Measurements from ENCODE around the gene TCERG1. TPM values are rescaled to one million over a fixed set of nuclear protein-coding genes. Genes with fewer than 3 reads are reported as not detected.

The TCERG1 gene
- total and polyA plus RNA-seq, 9 of the 15 experiments (the other 6 are each of a cell fraction or from before 2014, with no cell fraction given), result 50.3 to 148 (median 119) TPM

DNA sequence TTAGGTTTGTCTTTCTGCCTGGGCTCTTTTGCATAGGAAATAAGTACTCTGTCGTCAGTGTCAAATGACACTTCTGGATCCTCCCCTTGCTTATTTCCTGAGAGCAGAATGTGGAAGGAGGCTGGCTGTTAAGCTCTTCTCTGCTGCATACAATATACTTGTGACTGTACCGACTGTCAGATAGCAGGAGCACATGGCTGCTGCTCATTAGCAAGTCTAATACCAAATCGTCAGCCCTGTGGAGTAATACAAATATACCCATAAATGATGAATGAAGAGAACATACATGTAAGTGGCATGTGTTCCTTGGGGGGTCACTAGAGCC lies 69.0 kb downstream of the TCERG1 start, which contains the start of gene GPR151:
Gene GPR151 (minus strand): TSS at position 40 of the 325 bp plus-strand sequence. CDS start 77 bp downstream, outside the sequence.
- Histone ChIP-seq H4K20me1 (replicated peaks; ENCODE audit: control insufficient read depth, insufficient read depth, low read length) (no peaks in the 10 kb centered on the region), H3K79me2 (ENCODE audit: control insufficient read depth, insufficient read depth, low read length) (no peaks in the 10 kb centered on the region), H3K9ac (ENCODE audit: insufficient read depth in 1 of 2, low read depth in 2 of 2, low read length in 2 of 2) (no peak within 1 kb of the TSS), H3K4me1 (replicated peaks in 1 of 2; ENCODE audit: control insufficient read depth in 2 of 2, insufficient read depth in 2 of 2, low read length in 2 of 2) (no peaks in the 10 kb centered on the region; a peak in 1 of 5 replicates), H3K36me3 (ENCODE audit: control insufficient read depth, insufficient read depth, low read length) (peaks cover 14% of the 10 kb centered on the region; the same call in 2 of the 3 replicates), H3K27me3 (ENCODE audit: control insufficient read depth in 2 of 2, insufficient read depth in 2 of 2, low read length in 2 of 2) (no peaks in the 10 kb centered on the region; a peak in 1 of 5 replicates), H3K27ac (ENCODE audit: extremely low read depth, low read depth, low read length) (no peak within 1 kb of the TSS), H3K9me1 (ENCODE audit: control insufficient read depth, insufficient read depth, low read length) (no peaks in the 10 kb centered on the region), H2AFZ (ENCODE audit: low read depth, low read length) (no peak within 1 kb of the TSS), H3K9me3 (replicated peaks; ENCODE audit: control insufficient read depth, insufficient read depth, low read depth, low read length) (no peaks in the 10 kb centered on the region), H3K4me2 (ENCODE audit: insufficient read depth, low read length) (no peak within 1 kb of the TSS), H3K4me3 (no peak within 1 kb of the TSS)
- intact Hi-C loops (cut with micrococcal nuclease) (no loop called here), in situ Hi-C loops (cut with MboI) (no loop called here)
- ATAC-seq (peak; percentile 53), DNase-seq (ENCODE audit: extremely low read depth in 1 of 4, low spot score in 3 of 4) (peak in 1 of 4 experiments; percentile 8), FAIRE-seq (no peak)
- ChIA-PET CTCF (ENCODE audit: low intra/inter-chr PET ratio) (no interaction called here), POLR2A (interaction anchor here (0.6 to 1.2 kb wide), 3 partner anchors 24 to 729 kb away, joined by 3 to 6 read pairs (median 4); no protein-coding TSS in a partner anchor)
- WGBS (ENCODE audit: insufficient coverage, low coverage, missing lambda C conversion rate), result 5% methylated on average over 3 of the region's 3 CpGs
- no TSS peak for BruUV-seq (replicated peaks)
- no peak for TF ChIP-seq SLC30A9 (CRISPR knock-in tag; IDR thresholded peaks at IDR 0.05)
- no peak for TF ChIP-seq ATF3 (IDR thresholded peaks at IDR 0.05)
- no peak for TF ChIP-seq ATF3 (CRISPR knock-in tag; conservative IDR thresholded peaks at IDR 0.05)
- TF ChIP-seq SIN3A (IDR thresholded peaks at IDR 0.05; ENCODE audit: borderline replicate concordance in 2 of 2, control insufficient read depth in 1 of 2, low read depth in 2 of 2, low read length in 2 of 2), result no peak
- TF ChIP-seq, protein P1, sequence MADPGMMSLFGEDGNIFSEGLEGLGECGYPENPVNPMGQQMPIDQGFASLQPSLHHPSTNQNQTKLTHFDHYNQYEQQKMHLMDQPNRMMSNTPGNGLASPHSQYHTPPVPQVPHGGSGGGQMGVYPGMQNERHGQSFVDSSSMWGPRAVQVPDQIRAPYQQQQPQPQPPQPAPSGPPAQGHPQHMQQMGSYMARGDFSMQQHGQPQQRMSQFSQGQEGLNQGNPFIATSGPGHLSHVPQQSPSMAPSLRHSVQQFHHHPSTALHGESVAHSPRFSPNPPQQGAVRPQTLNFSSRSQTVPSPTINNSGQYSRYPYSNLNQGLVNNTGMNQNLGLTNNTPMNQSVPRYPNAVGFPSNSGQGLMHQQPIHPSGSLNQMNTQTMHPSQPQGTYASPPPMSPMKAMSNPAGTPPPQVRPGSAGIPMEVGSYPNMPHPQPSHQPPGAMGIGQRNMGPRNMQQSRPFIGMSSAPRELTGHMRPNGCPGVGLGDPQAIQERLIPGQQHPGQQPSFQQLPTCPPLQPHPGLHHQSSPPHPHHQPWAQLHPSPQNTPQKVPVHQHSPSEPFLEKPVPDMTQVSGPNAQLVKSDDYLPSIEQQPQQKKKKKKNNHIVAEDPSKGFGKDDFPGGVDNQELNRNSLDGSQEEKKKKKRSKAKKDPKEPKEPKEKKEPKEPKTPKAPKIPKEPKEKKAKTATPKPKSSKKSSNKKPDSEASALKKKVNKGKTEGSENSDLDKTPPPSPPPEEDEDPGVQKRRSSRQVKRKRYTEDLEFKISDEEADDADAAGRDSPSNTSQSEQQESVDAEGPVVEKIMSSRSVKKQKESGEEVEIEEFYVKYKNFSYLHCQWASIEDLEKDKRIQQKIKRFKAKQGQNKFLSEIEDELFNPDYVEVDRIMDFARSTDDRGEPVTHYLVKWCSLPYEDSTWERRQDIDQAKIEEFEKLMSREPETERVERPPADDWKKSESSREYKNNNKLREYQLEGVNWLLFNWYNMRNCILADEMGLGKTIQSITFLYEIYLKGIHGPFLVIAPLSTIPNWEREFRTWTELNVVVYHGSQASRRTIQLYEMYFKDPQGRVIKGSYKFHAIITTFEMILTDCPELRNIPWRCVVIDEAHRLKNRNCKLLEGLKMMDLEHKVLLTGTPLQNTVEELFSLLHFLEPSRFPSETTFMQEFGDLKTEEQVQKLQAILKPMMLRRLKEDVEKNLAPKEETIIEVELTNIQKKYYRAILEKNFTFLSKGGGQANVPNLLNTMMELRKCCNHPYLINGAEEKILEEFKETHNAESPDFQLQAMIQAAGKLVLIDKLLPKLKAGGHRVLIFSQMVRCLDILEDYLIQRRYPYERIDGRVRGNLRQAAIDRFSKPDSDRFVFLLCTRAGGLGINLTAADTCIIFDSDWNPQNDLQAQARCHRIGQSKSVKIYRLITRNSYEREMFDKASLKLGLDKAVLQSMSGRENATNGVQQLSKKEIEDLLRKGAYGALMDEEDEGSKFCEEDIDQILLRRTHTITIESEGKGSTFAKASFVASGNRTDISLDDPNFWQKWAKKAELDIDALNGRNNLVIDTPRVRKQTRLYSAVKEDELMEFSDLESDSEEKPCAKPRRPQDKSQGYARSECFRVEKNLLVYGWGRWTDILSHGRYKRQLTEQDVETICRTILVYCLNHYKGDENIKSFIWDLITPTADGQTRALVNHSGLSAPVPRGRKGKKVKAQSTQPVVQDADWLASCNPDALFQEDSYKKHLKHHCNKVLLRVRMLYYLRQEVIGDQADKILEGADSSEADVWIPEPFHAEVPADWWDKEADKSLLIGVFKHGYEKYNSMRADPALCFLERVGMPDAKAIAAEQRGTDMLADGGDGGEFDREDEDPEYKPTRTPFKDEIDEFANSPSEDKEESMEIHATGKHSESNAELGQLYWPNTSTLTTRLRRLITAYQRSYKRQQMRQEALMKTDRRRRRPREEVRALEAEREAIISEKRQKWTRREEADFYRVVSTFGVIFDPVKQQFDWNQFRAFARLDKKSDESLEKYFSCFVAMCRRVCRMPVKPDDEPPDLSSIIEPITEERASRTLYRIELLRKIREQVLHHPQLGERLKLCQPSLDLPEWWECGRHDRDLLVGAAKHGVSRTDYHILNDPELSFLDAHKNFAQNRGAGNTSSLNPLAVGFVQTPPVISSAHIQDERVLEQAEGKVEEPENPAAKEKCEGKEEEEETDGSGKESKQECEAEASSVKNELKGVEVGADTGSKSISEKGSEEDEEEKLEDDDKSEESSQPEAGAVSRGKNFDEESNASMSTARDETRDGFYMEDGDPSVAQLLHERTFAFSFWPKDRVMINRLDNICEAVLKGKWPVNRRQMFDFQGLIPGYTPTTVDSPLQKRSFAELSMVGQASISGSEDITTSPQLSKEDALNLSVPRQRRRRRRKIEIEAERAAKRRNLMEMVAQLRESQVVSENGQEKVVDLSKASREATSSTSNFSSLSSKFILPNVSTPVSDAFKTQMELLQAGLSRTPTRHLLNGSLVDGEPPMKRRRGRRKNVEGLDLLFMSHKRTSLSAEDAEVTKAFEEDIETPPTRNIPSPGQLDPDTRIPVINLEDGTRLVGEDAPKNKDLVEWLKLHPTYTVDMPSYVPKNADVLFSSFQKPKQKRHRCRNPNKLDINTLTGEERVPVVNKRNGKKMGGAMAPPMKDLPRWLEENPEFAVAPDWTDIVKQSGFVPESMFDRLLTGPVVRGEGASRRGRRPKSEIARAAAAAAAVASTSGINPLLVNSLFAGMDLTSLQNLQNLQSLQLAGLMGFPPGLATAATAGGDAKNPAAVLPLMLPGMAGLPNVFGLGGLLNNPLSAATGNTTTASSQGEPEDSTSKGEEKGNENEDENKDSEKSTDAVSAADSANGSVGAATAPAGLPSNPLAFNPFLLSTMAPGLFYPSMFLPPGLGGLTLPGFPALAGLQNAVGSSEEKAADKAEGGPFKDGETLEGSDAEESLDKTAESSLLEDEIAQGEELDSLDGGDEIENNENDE (IDR thresholded peaks at IDR 0.05; ENCODE audit: low read depth, low read length), result no peak
- TF ChIP-seq, protein P2, sequence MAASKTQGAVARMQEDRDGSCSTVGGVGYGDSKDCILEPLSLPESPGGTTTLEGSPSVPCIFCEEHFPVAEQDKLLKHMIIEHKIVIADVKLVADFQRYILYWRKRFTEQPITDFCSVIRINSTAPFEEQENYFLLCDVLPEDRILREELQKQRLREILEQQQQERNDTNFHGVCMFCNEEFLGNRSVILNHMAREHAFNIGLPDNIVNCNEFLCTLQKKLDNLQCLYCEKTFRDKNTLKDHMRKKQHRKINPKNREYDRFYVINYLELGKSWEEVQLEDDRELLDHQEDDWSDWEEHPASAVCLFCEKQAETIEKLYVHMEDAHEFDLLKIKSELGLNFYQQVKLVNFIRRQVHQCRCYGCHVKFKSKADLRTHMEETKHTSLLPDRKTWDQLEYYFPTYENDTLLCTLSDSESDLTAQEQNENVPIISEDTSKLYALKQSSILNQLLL (CRISPR knock-in tag; IDR thresholded peaks at IDR 0.05; ENCODE audit: borderline replicate concordance), result no peak
- no peak for TF ChIP-seq C11orf30 (IDR thresholded peaks at IDR 0.05; ENCODE audit: low read depth)
- TF ChIP-seq RUNX1 (IDR thresholded peaks at IDR 0.05; ENCODE audit: low read depth), result no peak
- TF ChIP-seq LCOR (CRISPR knock-in tag; IDR thresholded peaks at IDR 0.05), result no peak
